ENCODE data around the gene DNAJC5. TPM values are rescaled to one million over a fixed set of nuclear protein-coding genes. Genes with fewer than 3 reads are reported as not detected.

DNAJC5 gene
- total and polyA plus RNA-seq, 2 donors from 2014 or later, result 24.4 to 52.3 TPM

GRCh38 chr20:63945031-63945658, 50.2 kb downstream of the DNAJC5 start:
- Histone ChIP-seq H3K4me1 (ENCODE audit: control insufficient read depth in 2 of 3, insufficient read depth in 2 of 3, low read depth in 1 of 3, low read length in 3 of 3) (peaks cover 4 to 18% (median 9%) of the 10 kb centered on the region in 3 donors), H3K9ac (ENCODE audit: low read length in 3 of 3) (no peak overlapping the region), H3K9me3 (ENCODE audit: control insufficient read depth in 2 of 3, insufficient read depth in 1 of 3, low read length in 3 of 3) (no peaks in the 10 kb centered on the region), H3K36me3 (ENCODE audit: control insufficient read depth in 2 of 3, insufficient read depth in 3 of 3, low read length in 3 of 3) (peaks cover 0 to 24% (median 7%) of the 10 kb centered on the region in 3 donors), H3K4me3 (ENCODE audit: low read length in 3 of 3) (no peak overlapping the region), H3K27ac (ENCODE audit: low read depth in 2 of 2, low read length in 2 of 2) (no peak overlapping the region), H3K27me3 (ENCODE audit: control insufficient read depth, insufficient read depth, low read length) (no peaks in the 10 kb centered on the region)
- DNase-seq, result peak in 1 of 5 donors; percentile 78
- no peak for FAIRE-seq
- no peak for TF ChIP-seq CTCF (IDR thresholded peaks at IDR 0.05; ENCODE audit: borderline replicate concordance, extremely low read depth, insufficient read depth)
- intact Hi-C loops (cut with DNase I), result no loop called here

GRCh38 chr20:63945921-63946920, 51.3 kb downstream of the DNAJC5 start:
- Histone ChIP-seq H3K36me3 (ENCODE audit: control insufficient read depth in 2 of 3, insufficient read depth in 3 of 3, low read length in 3 of 3) (peaks cover 0 to 17% (median 7%) of the 10 kb centered on the region in 3 donors), H3K9me3 (ENCODE audit: control insufficient read depth in 2 of 3, insufficient read depth in 1 of 3, low read length in 3 of 3) (no peaks in the 10 kb centered on the region), H3K27ac (ENCODE audit: low read depth in 2 of 2, low read length in 2 of 2) (no peak overlapping the region), H3K9ac (ENCODE audit: low read length in 3 of 3) (no peak overlapping the region), H3K27me3 (ENCODE audit: control insufficient read depth, insufficient read depth, low read length) (no peaks in the 10 kb centered on the region), H3K4me1 (ENCODE audit: control insufficient read depth in 2 of 3, insufficient read depth in 2 of 3, low read depth in 1 of 3, low read length in 3 of 3) (peaks cover 4 to 28% (median 13%) of the 10 kb centered on the region in 3 donors), H3K4me3 (ENCODE audit: low read length in 3 of 3) (no peak overlapping the region)
- no peak for TF ChIP-seq CTCF (IDR thresholded peaks at IDR 0.05; ENCODE audit: borderline replicate concordance, extremely low read depth, insufficient read depth)
- DNase-seq, result peak in 1 of 5 donors; percentile 73
- intact Hi-C loops (cut with DNase I), result no loop called here
- no peak for FAIRE-seq

- TF ChIP-seq CTCF (IDR thresholded peaks at IDR 0.05; ENCODE audit: borderline replicate concordance, extremely low read depth, insufficient read depth), result no peak
- intact Hi-C loops (cut with DNase I), result no loop called here
Measured at GRCh38 chr20:63946986-63947637, 52.2 kb downstream of the DNAJC5 start.

More at GRCh38 chr20:63946986-63947637, 52.2 kb downstream of the DNAJC5 start:
- H3K36me3 ChIP-seq (ENCODE audit: control insufficient read depth in 2 of 3, insufficient read depth in 3 of 3, low read length in 3 of 3), result peaks cover 0 to 17% (median 7%) of the 10 kb centered on the region in 3 donors
- DNase-seq (peak in 1 of 5 donors; percentile 77), FAIRE-seq (no peak)
- H3K9me3 ChIP-seq (ENCODE audit: control insufficient read depth in 2 of 3, insufficient read depth in 1 of 3, low read length in 3 of 3), result no peaks in the 10 kb centered on the region
- no peak overlapping the region for H3K27ac ChIP-seq (ENCODE audit: low read depth in 2 of 2, low read length in 2 of 2)
- no peaks in the 10 kb centered on the region for H3K27me3 ChIP-seq (ENCODE audit: control insufficient read depth, insufficient read depth, low read length)
- H3K9ac ChIP-seq (ENCODE audit: low read length in 3 of 3), result no peak overlapping the region
- H3K4me1 ChIP-seq (ENCODE audit: control insufficient read depth in 2 of 3, insufficient read depth in 2 of 3, low read depth in 1 of 3, low read length in 3 of 3), result peaks cover 4 to 37% (median 14%) of the 10 kb centered on the region in 3 donors
- H3K4me3 ChIP-seq (ENCODE audit: low read length in 3 of 3), result no peak overlapping the region

Data from kidney (tissue), 14 donors.